ENCODE results near the gene LMF2.

Gene LMF2

GRCh38 chr22:50525104-50525857, 17.8 kb upstream of the LMF2 start, which contains the start of gene SCO2:
SCO2 (minus strand) TSS chr22:50525598; CDS start chr22:50524411, 1,187 bp downstream.
- peak; percentile 45 for ATAC-seq (ENCODE audit: low read depth)
- no peak for TF ChIP-seq CTCF (IDR thresholded peaks at IDR 0.05; ENCODE audit: poor library complexity, severe bottlenecking)
- Histone ChIP-seq H3K27ac (ENCODE audit: poor library complexity, severe bottlenecking) (peak within 1 kb of the TSS; percentile 81), H3K27me3 (ENCODE audit: insufficient read depth, poor library complexity, severe bottlenecking) (no peaks in the 10 kb centered on the region), H3K4me3 (ENCODE audit: severe bottlenecking) (peak within 1 kb of the TSS; percentile 51), H3K9me3 (ENCODE audit: severe bottlenecking) (no peaks in the 10 kb centered on the region), H3K36me3 (ENCODE audit: low read depth) (peaks cover 8% of the 10 kb centered on the region), H3K4me1 (ENCODE audit: insufficient read depth, poor library complexity, severe bottlenecking) (no peaks in the 10 kb centered on the region)
- peak; percentile 95 for DNase-seq (ENCODE audit: low spot score)

DNA sequence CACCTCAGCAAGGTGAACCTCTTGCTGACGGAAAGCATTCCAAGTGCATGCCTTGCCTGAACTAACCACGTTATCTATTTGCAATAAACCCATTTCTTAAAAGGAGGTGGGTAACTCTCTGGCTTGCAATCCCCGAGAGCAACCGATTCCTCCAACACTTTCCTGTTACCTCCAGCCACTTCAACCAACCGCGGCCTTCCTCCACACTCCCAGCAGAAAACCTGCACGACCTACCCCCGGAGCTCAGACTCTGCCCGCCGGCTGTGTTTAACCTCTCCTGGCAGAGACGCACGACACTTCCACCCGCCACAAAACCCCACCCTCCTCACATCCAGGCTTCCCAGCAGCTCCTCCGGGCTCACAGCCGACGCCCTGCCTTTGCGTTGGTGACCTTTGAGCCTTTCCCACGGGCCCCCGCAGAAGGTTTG, 17.2 kb upstream of the LMF2 start:
- Histone ChIP-seq H3K4me1 (ENCODE audit: insufficient read depth, poor library complexity, severe bottlenecking) (no peaks in the 10 kb centered on the region), H3K9me3 (ENCODE audit: severe bottlenecking) (no peaks in the 10 kb centered on the region), H3K4me3 (ENCODE audit: severe bottlenecking) (peak overlapping the region; percentile 51), H3K36me3 (ENCODE audit: low read depth) (peaks cover 13% of the 10 kb centered on the region), H3K27me3 (ENCODE audit: insufficient read depth, poor library complexity, severe bottlenecking) (no peaks in the 10 kb centered on the region), H3K27ac (ENCODE audit: poor library complexity, severe bottlenecking) (peak overlapping the region; percentile 81)
- DNase-seq (ENCODE audit: low spot score) = no peak
- no peak for TF ChIP-seq CTCF (IDR thresholded peaks at IDR 0.05; ENCODE audit: poor library complexity, severe bottlenecking)
- no peak for ATAC-seq (ENCODE audit: low read depth)

DNA sequence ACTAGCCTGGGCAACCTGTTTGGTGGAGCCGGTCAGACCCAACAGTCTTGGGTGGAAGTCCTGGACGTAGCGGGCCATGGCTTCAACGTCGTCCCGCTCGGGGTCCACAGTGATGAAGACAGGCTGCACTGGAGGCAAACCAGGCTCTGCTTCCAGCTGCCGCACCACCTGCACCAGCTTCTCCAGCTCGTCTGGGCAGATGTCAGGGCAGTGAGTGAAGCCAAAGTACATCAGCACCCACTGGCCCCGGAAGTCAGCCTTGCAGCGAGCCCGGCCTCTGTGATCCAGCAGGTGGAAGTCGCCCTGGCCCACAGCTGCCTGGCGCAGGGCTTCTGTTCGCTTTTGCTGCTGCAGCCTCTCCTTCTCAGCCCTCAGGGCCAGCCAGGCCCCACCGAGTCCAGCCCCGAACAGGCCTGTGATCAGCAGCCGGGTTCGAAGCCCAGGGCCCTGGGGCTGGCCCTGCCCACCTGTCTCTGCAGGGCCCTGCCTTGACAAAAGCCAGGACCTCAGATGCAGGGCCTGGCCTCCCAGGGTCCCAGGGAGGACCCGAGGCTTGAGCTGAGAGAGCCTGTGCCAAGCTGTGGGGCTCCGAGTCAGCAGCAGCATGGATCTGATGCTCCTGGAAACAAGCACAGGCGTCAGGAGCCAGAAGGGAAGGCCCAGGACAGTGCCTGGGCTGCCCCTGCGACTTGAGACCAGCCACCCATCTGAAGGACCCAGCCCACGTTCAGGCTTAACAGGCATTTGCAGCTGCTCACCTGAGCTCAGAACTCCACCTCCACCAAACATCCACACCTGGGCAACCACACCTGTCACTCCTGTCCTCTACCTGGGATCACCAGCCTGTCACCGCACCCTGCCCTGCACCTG, 16.5 kb upstream of the LMF2 start:
- TF ChIP-seq CTCF (IDR thresholded peaks at IDR 0.05; ENCODE audit: poor library complexity, severe bottlenecking) = no peak
- H3K36me3 ChIP-seq (ENCODE audit: low read depth) = peaks cover 17% of the 10 kb centered on the region
- H3K27me3 ChIP-seq (ENCODE audit: insufficient read depth, poor library complexity, severe bottlenecking) = no peaks in the 10 kb centered on the region
- ATAC-seq (ENCODE audit: low read depth) (no peak), DNase-seq (ENCODE audit: low spot score) (peak; percentile 55)
- H3K4me3 ChIP-seq (ENCODE audit: severe bottlenecking) = peak overlapping the region; percentile 51
- H3K27ac ChIP-seq (ENCODE audit: poor library complexity, severe bottlenecking) = peak overlapping the region; percentile 81
- H3K9me3 ChIP-seq (ENCODE audit: severe bottlenecking) = no peaks in the 10 kb centered on the region
- no peaks in the 10 kb centered on the region for H3K4me1 ChIP-seq (ENCODE audit: insufficient read depth, poor library complexity, severe bottlenecking)

DNA sequence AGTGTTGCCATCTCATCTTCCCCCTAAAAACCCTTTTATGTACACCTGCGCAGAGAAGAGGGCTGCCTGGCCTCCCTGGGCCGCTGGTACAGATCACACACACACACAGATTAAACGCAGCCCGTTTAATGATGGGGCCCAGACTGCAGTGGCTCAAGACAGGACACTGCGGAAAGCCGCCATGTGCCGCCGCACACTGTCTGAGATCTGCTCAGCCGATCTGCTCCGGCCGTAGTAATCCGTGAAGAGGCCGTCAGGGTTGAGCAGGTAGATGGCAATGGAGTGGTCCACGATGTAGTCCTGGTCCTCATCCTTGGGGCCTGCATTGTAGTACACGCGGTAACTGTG, 15.9 kb upstream of the LMF2 start:
- Histone ChIP-seq H3K27me3 (ENCODE audit: insufficient read depth, poor library complexity, severe bottlenecking) (no peaks in the 10 kb centered on the region), H3K36me3 (ENCODE audit: low read depth) (peaks cover 17% of the 10 kb centered on the region), H3K27ac (ENCODE audit: poor library complexity, severe bottlenecking) (no peak overlapping the region), H3K4me1 (ENCODE audit: insufficient read depth, poor library complexity, severe bottlenecking) (no peaks in the 10 kb centered on the region), H3K4me3 (ENCODE audit: severe bottlenecking) (no peak overlapping the region), H3K9me3 (ENCODE audit: severe bottlenecking) (no peaks in the 10 kb centered on the region)
- DNase-seq (ENCODE audit: low spot score) (no peak), ATAC-seq (ENCODE audit: low read depth) (no peak)
- no peak for TF ChIP-seq CTCF (IDR thresholded peaks at IDR 0.05; ENCODE audit: poor library complexity, severe bottlenecking)
